Endothelial cell of umbilical vein (primary cell): ENCODE measurements around the gene PTH1R. TPM values are rescaled to one million over a fixed set of nuclear protein-coding genes. Genes with fewer than 3 reads are reported as not detected.

ENCODE experiments used
- BruUV-seq: library from RNA; stranded (reverse); fragments of 400-500 nt; replicated peaks from 2 replicates; lab custom pipeline; 2021; lab: Mats Ljungman, UMichigan
- CTCF ChIA-PET: fragments of 300-600, 350-600 bp; sonication (Branson Sonifier 250); formaldehyde crosslinking; loops from one replicate; lab custom pipeline; 2021; ENCODE audit warnings: antibody characterized with exemption, inconsistent platforms; lab: Charles Lee
- POLR2A ChIA-PET: fragments of 300-600, 350-600 bp; sonication (Branson Sonifier 250); formaldehyde crosslinking; loops from one replicate; lab custom pipeline; 2021; ENCODE audit warnings: antibody characterized with exemption, inconsistent platforms; lab: Charles Lee
- DNase-seq: peaks from one replicate; pipeline ENCODE4 v3.0.0-alpha.2; 2011; ENCODE audit warnings: low read depth, low spot score
- FAIRE-seq: peaks from 2 replicates; lab custom pipeline; 2011; peaks lifted over from hg19 to GRCh38; lab: Jason Lieb, UNC
- H2AFZ ChIP-seq: 2 replicates; pipeline ENCODE4 v1.6.0; 2012; ENCODE audit warnings: low read depth, low read length, control low read depth, inconsistent platforms
- H3K27ac ChIP-seq: 2 replicates; pipeline ENCODE4 v1.5.1; 2011; ENCODE audit warnings: low read depth, mild to moderate bottlenecking, control low read depth, low read length, moderate library complexity; ENCODE audit not compliant: insufficient read depth
- H3K27me3 ChIP-seq, 2 experiments: 2 replicates each; pipeline versions ENCODE4 v1.6.0 to v1.6.1; 2011; ENCODE audit warnings: low read length in 2 of 2, mixed read lengths in 1 of 2; ENCODE audit not compliant: control insufficient read depth in 2 of 2, insufficient read depth in 2 of 2
- H3K36me3 ChIP-seq, 2 experiments: 2 replicates in 1 of 2; 3 replicates in 1 of 2; pipeline ENCODE4 v1.5.1; 2011; ENCODE audit warnings: low read length in 2 of 2, mild to moderate bottlenecking in 1 of 2, moderate library complexity in 1 of 2; ENCODE audit not compliant: control insufficient read depth in 2 of 2, insufficient read depth in 2 of 2; ENCODE audit errors: extremely low read depth in 1 of 2
- H3K4me1 ChIP-seq: 3 replicates; pipeline ENCODE4 v1.5.1; 2011; ENCODE audit warnings: mild to moderate bottlenecking, low read length; ENCODE audit not compliant: control insufficient read depth, insufficient read depth; ENCODE audit errors: extremely low read depth
- H3K4me2 ChIP-seq: 2 replicates; pipeline ENCODE4 v1.6.1; 2011; ENCODE audit warnings: low read length, control low read depth, mixed read lengths; ENCODE audit not compliant: insufficient read depth
- H3K4me3 ChIP-seq, 3 experiments: fragments of 200-600 bp in 1 of 3; sonication (generic), shearing (Covaris generic) in 1 of 3; replicated peaks in 1 of 3; 2 replicates each; pipeline ENCODE4 v1.5.1; 2011 to 2016; ENCODE audit warnings: control low read depth in 3 of 3, low read length in 3 of 3, mild to moderate bottlenecking in 2 of 3, inconsistent platforms in 1 of 3, low read depth in 1 of 3, moderate library complexity in 1 of 3; ENCODE audit not compliant: insufficient read depth in 1 of 3
- H3K79me2 ChIP-seq: 2 replicates; pipeline ENCODE4 v1.6.0; 2012; ENCODE audit warnings: low read length, inconsistent platforms; ENCODE audit not compliant: control insufficient read depth, insufficient read depth
- H3K9ac ChIP-seq: replicated peaks from 2 replicates; pipeline ENCODE3; 2011; ENCODE audit warnings: low read length, control low read depth; ENCODE audit not compliant: insufficient read depth; ENCODE audit errors: extremely low read depth
- H3K9me1 ChIP-seq: replicated peaks from 3 replicates; pipeline ENCODE4 v1.6.0; 2011; ENCODE audit warnings: mild to moderate bottlenecking, low read length; ENCODE audit not compliant: control insufficient read depth, insufficient read depth; ENCODE audit errors: extremely low read depth
- H3K9me3 ChIP-seq: replicated peaks from 2 replicates; pipeline ENCODE4 v1.5.1; 2012; ENCODE audit warnings: low read length, inconsistent platforms; ENCODE audit not compliant: control insufficient read depth, insufficient read depth
- H4K20me1 ChIP-seq: replicated peaks from 2 replicates; pipeline ENCODE3; 2011; ENCODE audit warnings: mild to moderate bottlenecking, low read length; ENCODE audit not compliant: control insufficient read depth, insufficient read depth; ENCODE audit errors: extremely low read depth
- EZH2 ChIP-seq: IDR thresholded peaks from 2 replicates; pipeline ENCODE4 v1.6.1; 2012; ENCODE audit warnings: borderline replicate concordance, low read depth, mild to moderate bottlenecking, moderate library complexity, low read length, inconsistent platforms; ENCODE audit not compliant: severe bottlenecking
- FOS ChIP-seq: IDR thresholded peaks from 2 replicates; pipeline ENCODE4 v1.6.1; 2011; ENCODE audit warnings: mild to moderate bottlenecking, low read length, moderate library complexity, borderline replicate concordance; ENCODE audit not compliant: insufficient read depth
- GATA2 ChIP-seq: IDR thresholded peaks from 2 replicates; pipeline ENCODE4 v1.7.0; 2011; ENCODE audit warnings: low read depth, mild to moderate bottlenecking, moderate library complexity, mixed read lengths, low read length; ENCODE audit not compliant: insufficient read length, insufficient read depth
- MAX ChIP-seq: IDR thresholded peaks from 2 replicates; pipeline ENCODE4 v1.6.1; 2011; ENCODE audit not compliant: insufficient read depth, insufficient read length
- MYC ChIP-seq: IDR thresholded peaks from one replicate; pipeline ENCODE4 v1.6.1; 2011; ENCODE audit warnings: mild to moderate bottlenecking, low read depth, low read length
- POLR2A ChIP-seq: IDR thresholded peaks from 2 replicates; pipeline ENCODE4 v1.6.1; 2012; ENCODE audit warnings: low read depth, mild to moderate bottlenecking, control low read depth, low read length
- POLR2AphosphoS5 ChIP-seq: IDR thresholded peaks from 2 replicates; pipeline ENCODE4 v1.6.1; 2012; ENCODE audit warnings: low read depth, mild to moderate bottlenecking, control low read depth, low read length, moderate library complexity; ENCODE audit not compliant: insufficient read depth
- dilution Hi-C: fragments of 300-500 bp; cut with MboI; formaldehyde crosslinking; loops from one replicate; pipeline ENCODE4 v1.15.0; 2019; ENCODE audit warnings: low sequenced_read_pairs; ENCODE audit not compliant: extremely low pct_ligation_motif_present
- intact Hi-C: fragments of 100-400 bp; cut with micrococcal nuclease; formaldehyde crosslinking; loops from one replicate; pipeline ENCODE4 v1.10.0; 2022
- polyA plus RNA-seq, 4 experiments: library from polyadenylated mRNA; depleted of rRNA in 3 of 4; stranded (reverse) in 3 of 4; unstranded in 1 of 4; fragments of >200 nt; gene quantifications; 2 replicates each; pipeline versions ENCODE4 v1.2.1 to v1.2.3, GENCODE V29; 2011 to 2012; ENCODE audit warnings: missing spikeins in 1 of 4
- total RNA-seq: library from RNA; stranded (reverse); gene quantifications from 2 replicates; pipeline ENCODE4 v1.2.3, GENCODE V29; 2021
- TF ChIP-seq, protein P1 (sequence below), 2 donors: IDR thresholded peaks; 1 replicate in 1 of 2; 2 replicates in 1 of 2; pipeline ENCODE4 v1.5.1; 2011; ENCODE audit warnings: low read length in 2 of 2, mild to moderate bottlenecking in 2 of 2, moderate library complexity in 2 of 2, control low read depth in 1 of 2, inconsistent platforms in 1 of 2, low read depth in 1 of 2; ENCODE audit not compliant: insufficient read depth in 1 of 2; ENCODE audit errors: extremely low read depth in 1 of 2

The PTH1R gene
- total and polyA plus RNA-seq, 2 donors (not counting 3 experiments of a cell fraction or from before 2014, with no cell fraction given), result 0.08 to 0.46 TPM

DNA sequence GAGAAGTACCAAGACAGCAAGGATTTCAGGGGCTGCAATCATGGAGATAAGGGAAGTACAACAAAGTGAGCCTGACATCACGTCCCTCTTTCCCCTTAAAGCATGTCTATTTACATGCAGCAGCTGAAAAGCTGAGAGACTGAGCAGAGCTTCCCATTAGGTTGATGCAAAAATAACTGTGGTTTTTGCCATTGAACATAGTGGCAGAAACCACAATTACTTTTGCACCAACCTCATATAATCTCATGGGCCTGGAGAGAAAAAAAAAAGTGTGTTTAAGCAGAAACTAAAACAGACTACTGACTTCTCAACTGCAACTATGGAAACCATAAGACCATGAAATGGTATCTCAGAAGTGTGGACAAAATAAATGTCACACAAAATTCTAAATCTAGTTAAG, 50.8 kb downstream of the PTH1R start:
- no TSS peak for BruUV-seq
- Histone ChIP-seq H3K9me1 (no peaks in the 10 kb centered on the region), H4K20me1 (no peaks in the 10 kb centered on the region), H3K4me2 (no peak overlapping the region), H3K4me1 (peaks cover 54% of the 10 kb centered on the region), H3K79me2 (peaks cover 61% of the 10 kb centered on the region), H3K9me3 (no peaks in the 10 kb centered on the region), H3K9ac (no peak overlapping the region), H2AFZ (no peak overlapping the region), H3K27me3 (no peaks in the 10 kb centered on the region), H3K27ac (no peak overlapping the region), H3K4me3 (no peak overlapping the region), H3K36me3 (peaks cover under 1 to 16% of the 10 kb centered on the region in 2 experiments)
- ChIA-PET POLR2A (no interaction called here), CTCF (interaction anchor here (0.7 to 1.7 kb wide), 4 partner anchors 48 to 100 kb away, joined by 3 to 5 read pairs (median 4); partner anchors contain the start of gene CCDC12)
- dilution Hi-C loops, result no loop called here
- intact Hi-C loops, result loop anchor here (5.0 to 10.0 kb wide), 2 partner anchors 397 to 439 kb away; no protein-coding TSS in a partner anchor
- TF ChIP-seq POLR2AphosphoS5 (no peak), EZH2 (no peak), POLR2A (no peak), GATA2 (no peak), MYC (no peak), MAX (no peak), FOS (no peak)
- TF ChIP-seq, protein P1, sequence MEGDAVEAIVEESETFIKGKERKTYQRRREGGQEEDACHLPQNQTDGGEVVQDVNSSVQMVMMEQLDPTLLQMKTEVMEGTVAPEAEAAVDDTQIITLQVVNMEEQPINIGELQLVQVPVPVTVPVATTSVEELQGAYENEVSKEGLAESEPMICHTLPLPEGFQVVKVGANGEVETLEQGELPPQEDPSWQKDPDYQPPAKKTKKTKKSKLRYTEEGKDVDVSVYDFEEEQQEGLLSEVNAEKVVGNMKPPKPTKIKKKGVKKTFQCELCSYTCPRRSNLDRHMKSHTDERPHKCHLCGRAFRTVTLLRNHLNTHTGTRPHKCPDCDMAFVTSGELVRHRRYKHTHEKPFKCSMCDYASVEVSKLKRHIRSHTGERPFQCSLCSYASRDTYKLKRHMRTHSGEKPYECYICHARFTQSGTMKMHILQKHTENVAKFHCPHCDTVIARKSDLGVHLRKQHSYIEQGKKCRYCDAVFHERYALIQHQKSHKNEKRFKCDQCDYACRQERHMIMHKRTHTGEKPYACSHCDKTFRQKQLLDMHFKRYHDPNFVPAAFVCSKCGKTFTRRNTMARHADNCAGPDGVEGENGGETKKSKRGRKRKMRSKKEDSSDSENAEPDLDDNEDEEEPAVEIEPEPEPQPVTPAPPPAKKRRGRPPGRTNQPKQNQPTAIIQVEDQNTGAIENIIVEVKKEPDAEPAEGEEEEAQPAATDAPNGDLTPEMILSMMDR (IDR thresholded peaks at IDR 0.05; ENCODE audit: extremely low read depth in 1 of 2, insufficient read depth in 1 of 2, low read depth in 1 of 2, low read length in 2 of 2), result no peak
- FAIRE-seq, result peak; percentile 53
- no peak for DNase-seq
